Liver (tissue), 9 donors: ENCODE measurements around the gene OGFR. TPM values are rescaled to one million over a fixed set of nuclear protein-coding genes. Genes with fewer than 3 reads are reported as not detected.

ENCODE experiments used
- DNase-seq: peaks from one replicate; pipeline ENCODE4 v3.0.0-alpha.2; 2017; ENCODE audit warnings: low spot score
- H3K27ac ChIP-seq, 2 donors: one replicate each; pipeline ENCODE4 v1.7.0; 2013; ENCODE audit warnings: inconsistent platforms in 2 of 2, low read length in 2 of 2, control low read depth in 1 of 2, low read depth in 1 of 2, mild to moderate bottlenecking in 1 of 2
- H3K27me3 ChIP-seq, 4 donors: one replicate each; pipeline versions ENCODE4 v1.6.1 to v1.7.0; 2013; ENCODE audit warnings: low read length in 3 of 4, inconsistent platforms in 1 of 4, mild to moderate bottlenecking in 1 of 4, moderate library complexity in 1 of 4; ENCODE audit not compliant: control insufficient read depth in 4 of 4, insufficient read depth in 4 of 4
- H3K36me3 ChIP-seq, 4 donors: one replicate each; pipeline versions ENCODE4 v1.6.1 to v1.7.0; 2013; ENCODE audit warnings: low read length in 3 of 4, mild to moderate bottlenecking in 3 of 4, low read depth in 1 of 4, moderate library complexity in 1 of 4; ENCODE audit not compliant: control insufficient read depth in 4 of 4, insufficient read depth in 3 of 4
- H3K4me1 ChIP-seq, 4 donors: one replicate each; pipeline versions ENCODE4 v1.6.1 to v1.7.0; 2013; ENCODE audit warnings: low read length in 3 of 4, mild to moderate bottlenecking in 3 of 4, moderate library complexity in 1 of 4; ENCODE audit not compliant: control insufficient read depth in 4 of 4, insufficient read depth in 4 of 4
- H3K4me3 ChIP-seq, 3 donors: one replicate each; pipeline versions ENCODE4 v1.6.1 to v1.7.0; 2013; ENCODE audit warnings: low read length in 3 of 3, control low read depth in 1 of 3, low read depth in 1 of 3, mild to moderate bottlenecking in 1 of 3
- H3K9ac ChIP-seq, 2 donors: one replicate each; pipeline ENCODE4 v1.7.0; 2013; ENCODE audit warnings: low read length in 2 of 2, mild to moderate bottlenecking in 2 of 2, moderate library complexity in 2 of 2, control low read depth in 1 of 2, low read depth in 1 of 2
- H3K9me3 ChIP-seq, 4 donors: one replicate each; pipeline versions ENCODE4 v1.6.1 to v1.7.0; 2013; ENCODE audit warnings: low read length in 3 of 4; ENCODE audit not compliant: control insufficient read depth in 4 of 4
- ATF3 ChIP-seq: IDR thresholded peaks from 2 replicates; pipeline ENCODE4 v1.6.1; 2016; ENCODE audit warnings: antibody characterized with exemption
- EGR1 ChIP-seq, 2 donors: IDR thresholded peaks; 2 replicates each; pipeline ENCODE4 v1.6.1; 2016 to 2018; ENCODE audit warnings: antibody characterized with exemption in 2 of 2, low read depth in 2 of 2
- FOXA2 ChIP-seq: IDR thresholded peaks from 2 replicates; pipeline ENCODE4 v1.6.1; 2016; ENCODE audit warnings: antibody characterized with exemption
- GABPA ChIP-seq, 2 donors: IDR thresholded peaks in 1 of 2; conservative IDR thresholded peaks in 1 of 2; 2 replicates each; pipeline ENCODE4 v1.6.1; 2016; ENCODE audit warnings: antibody characterized with exemption in 2 of 2, mild to moderate bottlenecking in 1 of 2, moderate library complexity in 1 of 2
- HNF4A ChIP-seq, 2 donors: conservative IDR thresholded peaks; 2 replicates each; pipeline ENCODE4 v1.6.1; 2016; ENCODE audit warnings: antibody characterized with exemption in 2 of 2, mild to moderate bottlenecking in 2 of 2
- HNF4G ChIP-seq: IDR thresholded peaks from 2 replicates; pipeline ENCODE4 v1.6.1; 2016; ENCODE audit warnings: antibody characterized with exemption
- JUND ChIP-seq, 2 donors: IDR thresholded peaks; 2 replicates each; pipeline ENCODE4 v1.6.1; 2016; ENCODE audit warnings: antibody characterized with exemption in 2 of 2
- MAX ChIP-seq: IDR thresholded peaks from 2 replicates; pipeline ENCODE4 v1.6.1; 2016; ENCODE audit warnings: antibody characterized with exemption
- NR2F2 ChIP-seq: IDR thresholded peaks from 2 replicates; pipeline ENCODE4 v1.6.1; 2016; ENCODE audit warnings: antibody characterized with exemption
- RAD21 ChIP-seq, 2 donors: IDR thresholded peaks; 2 replicates each; pipeline ENCODE4 v1.6.1; 2016; ENCODE audit warnings: antibody characterized with exemption in 2 of 2, mild to moderate bottlenecking in 2 of 2
- REST ChIP-seq: IDR thresholded peaks from 2 replicates; pipeline ENCODE4 v1.6.1; 2016; ENCODE audit warnings: antibody characterized with exemption, mild to moderate bottlenecking
- RXRA ChIP-seq, 2 donors: IDR thresholded peaks; 2 replicates each; pipeline ENCODE4 v1.6.1; 2017 to 2018; ENCODE audit warnings: antibody characterized with exemption in 2 of 2, mild to moderate bottlenecking in 1 of 2
- TAF1 ChIP-seq: conservative IDR thresholded peaks from 2 replicates; pipeline ENCODE4 v1.6.1; 2016; ENCODE audit warnings: antibody characterized with exemption, mild to moderate bottlenecking
- YY1 ChIP-seq: IDR thresholded peaks from 2 replicates; pipeline ENCODE4 v1.6.1; 2016; ENCODE audit warnings: antibody characterized with exemption, mild to moderate bottlenecking
- ZBTB33 ChIP-seq: IDR thresholded peaks from 2 replicates; pipeline ENCODE4 v1.6.1; 2016; ENCODE audit warnings: antibody characterized with exemption
- WGBS: extraction: QIAGEN DNeasy Blood & Tissue Kit; methylation state at CpG from one replicate; pipeline ENCODE4 v1.1.7; 2013; 5-methylcytosine and 5-hydroxymethylcytosine counted together
- polyA plus RNA-seq, 2 donors: library from polyadenylated mRNA; stranded (reverse) in 1 of 2; unstranded in 1 of 2; fragments of 200-250 nt in 1 of 2; fragments of >200 nt in 1 of 2; fragmentation: Nextera tagmentation in 1 of 2; extraction: Ambion mirVana in 1 of 2; gene quantifications; one replicate each; pipeline versions ENCODE4 v1.2.1 to v1.2.3, GENCODE V29; 2013 to 2015
- total RNA-seq, 2 donors: library from RNA; depleted of rRNA; stranded (reverse); fragments of >200 nt; gene quantifications; one replicate each; pipeline ENCODE4 v1.2.3, GENCODE V29; 2014
- TF ChIP-seq, protein P1 (sequence below): fragments of 150-350 bp; IDR thresholded peaks from 2 replicates; pipeline ENCODE4 v1.5.1; 2017; ENCODE audit warnings: improper control_type of control experiment, low read depth, low read length; ENCODE audit not compliant: missing input control
- donor health status: healthy.
- donor health status: healthy.
- donor health status: healthy.
- donor health status: healthy.
- donor health status: healthy.

The OGFR gene
- total and polyA plus RNA-seq, 4 donors: 5.9 to 59.4 (median 29.4) TPM

GRCh38 chr20:62806383-62807050, 1.9 kb downstream of the OGFR start:
- Histone ChIP-seq H3K27ac (peak overlapping the region; percentile 96), H3K9ac (peak overlapping the region in 1 of 2 donors; percentile 83), H3K9me3 (no peaks in the 10 kb centered on the region), H3K4me1 (peaks cover 17 to 46% (median 30%) of the 10 kb centered on the region in 4 donors), H3K27me3 (no peaks in the 10 kb centered on the region), H3K4me3 (peak overlapping the region in 1 of 3 donors; percentile 62), H3K36me3 (peaks cover 18 to 37% (median 30%) of the 10 kb centered on the region in 4 donors)
- no peak for TF ChIP-seq JUND (IDR thresholded peaks at IDR 0.05)
- no peak for TF ChIP-seq YY1
- no peak for TF ChIP-seq RAD21 (IDR thresholded peaks at IDR 0.05)
- no peak for TF ChIP-seq NR2F2
- TF ChIP-seq EGR1 (IDR thresholded peaks at IDR 0.05; ENCODE audit: low read depth in 2 of 2): no peak
- no peak for TF ChIP-seq FOXA2
- TF ChIP-seq MAX: no peak
- TF ChIP-seq RXRA (IDR thresholded peaks at IDR 0.05): no peak
- TF ChIP-seq REST: no peak
- TF ChIP-seq HNF4G: no peak
- TF ChIP-seq GABPA (IDR thresholded peaks at IDR 0.05 in 1 of 2, conservative IDR thresholded peaks at IDR 0.05 in 1 of 2): no peak
- no peak for TF ChIP-seq HNF4A (conservative IDR thresholded peaks at IDR 0.05)
- TF ChIP-seq ATF3: no peak
- TF ChIP-seq TAF1: no peak
- TF ChIP-seq, protein P1, sequence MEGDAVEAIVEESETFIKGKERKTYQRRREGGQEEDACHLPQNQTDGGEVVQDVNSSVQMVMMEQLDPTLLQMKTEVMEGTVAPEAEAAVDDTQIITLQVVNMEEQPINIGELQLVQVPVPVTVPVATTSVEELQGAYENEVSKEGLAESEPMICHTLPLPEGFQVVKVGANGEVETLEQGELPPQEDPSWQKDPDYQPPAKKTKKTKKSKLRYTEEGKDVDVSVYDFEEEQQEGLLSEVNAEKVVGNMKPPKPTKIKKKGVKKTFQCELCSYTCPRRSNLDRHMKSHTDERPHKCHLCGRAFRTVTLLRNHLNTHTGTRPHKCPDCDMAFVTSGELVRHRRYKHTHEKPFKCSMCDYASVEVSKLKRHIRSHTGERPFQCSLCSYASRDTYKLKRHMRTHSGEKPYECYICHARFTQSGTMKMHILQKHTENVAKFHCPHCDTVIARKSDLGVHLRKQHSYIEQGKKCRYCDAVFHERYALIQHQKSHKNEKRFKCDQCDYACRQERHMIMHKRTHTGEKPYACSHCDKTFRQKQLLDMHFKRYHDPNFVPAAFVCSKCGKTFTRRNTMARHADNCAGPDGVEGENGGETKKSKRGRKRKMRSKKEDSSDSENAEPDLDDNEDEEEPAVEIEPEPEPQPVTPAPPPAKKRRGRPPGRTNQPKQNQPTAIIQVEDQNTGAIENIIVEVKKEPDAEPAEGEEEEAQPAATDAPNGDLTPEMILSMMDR: no peak
- no peak for TF ChIP-seq ZBTB33
- 54% methylated on average over 11 of the region's 11 CpGs for WGBS
- no peak for DNase-seq
